GM12801 (cell line): Measurements from ENCODE around the gene TGM1.

Experiments used
- CTCF ChIP-seq: IDR thresholded peaks from one replicate; pipeline ENCODE4 v1.5.1; 2011; ENCODE audit warnings: control low read depth; ENCODE audit not compliant: insufficient read length; ENCODE audit errors: extremely low read depth

TGM1 gene

DNA sequence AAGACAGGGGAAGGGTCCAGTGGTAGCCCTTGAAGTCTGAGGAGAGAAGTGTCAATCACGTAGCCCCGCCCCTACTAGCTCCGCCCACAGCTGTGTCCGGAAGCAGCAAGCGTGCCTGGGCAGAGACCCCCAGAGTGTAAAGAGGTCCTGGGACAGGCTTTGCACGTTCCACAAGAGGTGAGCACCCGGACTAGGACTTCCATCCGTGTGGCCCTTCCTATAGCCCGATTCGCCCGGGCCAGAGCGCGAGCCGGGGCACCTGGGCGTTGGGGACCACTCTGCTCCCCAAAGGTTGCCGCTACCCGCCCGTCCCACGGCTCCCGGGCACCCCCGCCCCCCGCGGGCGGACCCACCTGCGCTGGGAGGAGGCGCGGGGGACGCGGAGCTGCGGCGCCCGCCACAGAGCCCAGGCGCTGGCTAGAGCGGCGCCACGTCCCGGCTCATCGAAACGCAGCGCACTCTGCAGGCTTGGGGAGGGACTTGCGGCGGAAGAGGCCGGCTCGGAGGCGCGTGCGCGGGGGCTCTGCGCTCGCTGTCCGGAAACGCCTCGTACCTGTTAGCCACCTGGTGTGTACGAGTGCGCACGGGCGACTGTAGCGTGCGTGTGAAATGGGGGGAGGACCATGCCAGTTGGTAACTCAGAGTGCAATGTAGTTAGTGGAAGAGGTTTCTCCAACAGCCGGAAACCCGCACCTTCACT is 8.3 kb upstream of the TGM1 start, which contains the start of gene RABGGTA:
Gene RABGGTA, minus strand, starts transcription at position 464 of the 700 bp plus-strand sequence. CDS start 482 bp downstream, outside the sequence.
- no peak for TF ChIP-seq CTCF

GRCh38 chr14:24270537-24271133 is 7.7 kb upstream of the TGM1 start:
- no peak for TF ChIP-seq CTCF

DNA sequence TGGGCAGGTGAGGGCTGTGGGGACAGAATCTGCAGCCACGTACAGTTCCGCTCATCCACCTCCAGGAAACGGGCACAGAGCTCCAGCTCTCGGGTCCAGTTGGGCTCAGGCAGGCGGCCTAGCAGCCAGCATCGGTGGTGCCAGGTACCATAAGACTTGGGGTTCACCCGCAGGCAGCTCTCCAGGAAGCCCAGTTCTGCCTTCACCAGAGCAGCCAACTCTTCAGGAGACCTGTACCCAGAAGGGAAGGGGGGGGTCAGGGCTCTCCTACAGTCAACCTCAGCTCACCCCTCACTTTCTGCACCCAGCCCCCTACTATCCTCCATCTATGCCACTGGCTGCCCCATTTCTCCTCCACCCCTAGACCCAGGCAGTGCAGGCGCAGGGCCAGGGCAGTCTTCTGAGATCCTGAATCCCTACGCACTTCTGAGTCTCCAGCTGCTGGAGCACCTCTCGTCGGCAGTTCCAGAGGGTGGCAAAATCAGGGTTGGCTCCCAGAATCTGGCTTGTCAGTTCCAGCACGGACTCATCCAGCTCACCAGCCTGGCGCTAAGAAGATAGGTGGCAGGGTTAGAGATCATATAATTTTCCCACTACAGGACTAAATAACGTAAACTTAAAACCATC is 7.0 kb upstream of the TGM1 start:
- no peak for TF ChIP-seq CTCF

DNA sequence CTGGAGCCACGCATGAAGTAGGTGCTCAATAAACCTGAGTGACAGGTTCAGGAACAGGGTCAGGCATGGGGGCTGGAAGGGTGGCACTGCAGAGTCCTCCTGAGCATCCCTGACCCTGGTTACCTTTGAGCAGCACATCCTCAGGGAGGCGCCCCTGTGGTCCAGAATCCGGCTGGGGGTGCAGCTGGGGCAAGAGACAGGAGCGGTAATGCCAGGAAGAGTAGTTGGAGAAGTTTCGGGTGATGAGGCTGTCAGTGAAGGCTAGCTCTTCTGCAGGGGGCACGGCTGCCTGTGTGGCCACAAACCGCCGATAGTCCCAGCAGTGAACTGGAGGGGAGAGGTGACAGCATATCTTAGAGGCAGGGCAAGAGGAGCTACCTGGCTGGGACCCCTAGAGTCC is 6.4 kb upstream of the TGM1 start:
- no peak for TF ChIP-seq CTCF

DNA sequence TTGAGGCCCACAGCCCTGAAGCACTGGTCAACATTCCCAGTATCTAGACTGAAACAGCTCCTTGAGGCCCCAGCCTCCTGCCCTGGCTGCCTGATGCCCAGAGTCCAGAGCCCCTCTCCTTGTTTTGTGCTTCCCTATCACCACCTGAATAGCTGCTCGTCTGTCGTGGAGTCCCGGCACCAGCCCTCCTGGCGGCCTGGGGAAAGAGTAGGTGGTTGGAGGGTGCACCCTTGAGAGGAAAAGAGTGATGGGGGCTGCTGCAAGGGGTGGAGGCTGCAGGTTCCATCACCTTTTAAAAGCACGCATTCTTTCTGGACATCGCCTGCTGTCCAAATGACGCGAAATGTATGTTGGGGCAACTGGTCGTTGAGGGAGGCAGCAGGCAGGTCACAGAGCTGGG is 5.2 kb upstream of the TGM1 start:
- no peak for TF ChIP-seq CTCF

GRCh38 chr14:24267516-24267915 is 4.5 kb upstream of the TGM1 start:
- TF ChIP-seq CTCF: no peak

GRCh38 chr14:24266344-24267244 is 3.6 kb upstream of the TGM1 start:
- TF ChIP-seq CTCF: no peak
